HG02763 (cell line): ENCODE measurements around the gene AGPAT3.

Experiments
- ATAC-seq: cut with Tn5 transposase; IDR thresholded peaks from one replicate; pipeline ENCODE4 v1.9.1; 2021; ENCODE audit warnings: mild to moderate bottlenecking, moderate library complexity; ENCODE audit not compliant: unreplicated experiment

AGPAT3 gene

DNA sequence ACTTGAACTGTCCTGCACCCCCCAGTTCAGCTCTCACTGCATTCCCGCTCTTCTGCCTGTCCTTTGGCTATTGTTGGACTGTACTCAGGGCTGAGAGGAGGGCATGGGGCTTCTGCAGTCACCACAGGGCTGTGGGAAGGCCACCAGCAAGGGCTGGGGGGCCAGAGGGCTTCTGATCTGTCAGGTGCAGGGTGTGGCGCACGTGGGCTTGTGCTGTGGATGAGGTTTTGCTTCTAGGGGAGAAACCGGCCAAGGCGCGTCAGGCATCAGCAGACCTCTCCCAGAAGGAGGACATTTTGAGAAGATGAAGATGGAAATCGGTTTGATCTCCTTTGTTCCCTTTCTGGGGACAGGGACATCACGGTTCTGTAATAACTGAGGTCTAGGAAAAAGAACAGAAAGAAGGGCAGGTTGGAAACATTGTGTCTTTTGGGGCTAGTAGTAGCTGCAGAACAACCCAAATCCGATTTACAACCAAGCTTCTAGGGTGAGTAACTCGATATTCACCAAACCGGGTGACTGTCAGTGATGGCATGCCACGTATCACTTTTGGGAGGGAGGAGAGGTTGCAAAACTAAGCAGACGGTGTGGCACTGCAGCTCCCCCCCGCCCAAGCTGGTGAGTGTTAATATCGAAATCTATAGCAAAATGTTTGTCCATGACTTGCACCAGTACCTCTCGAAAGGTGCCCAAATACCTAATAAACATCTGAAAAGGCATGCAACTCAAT lies 40.9 kb downstream of the AGPAT3 start:
- no peak for ATAC-seq

DNA sequence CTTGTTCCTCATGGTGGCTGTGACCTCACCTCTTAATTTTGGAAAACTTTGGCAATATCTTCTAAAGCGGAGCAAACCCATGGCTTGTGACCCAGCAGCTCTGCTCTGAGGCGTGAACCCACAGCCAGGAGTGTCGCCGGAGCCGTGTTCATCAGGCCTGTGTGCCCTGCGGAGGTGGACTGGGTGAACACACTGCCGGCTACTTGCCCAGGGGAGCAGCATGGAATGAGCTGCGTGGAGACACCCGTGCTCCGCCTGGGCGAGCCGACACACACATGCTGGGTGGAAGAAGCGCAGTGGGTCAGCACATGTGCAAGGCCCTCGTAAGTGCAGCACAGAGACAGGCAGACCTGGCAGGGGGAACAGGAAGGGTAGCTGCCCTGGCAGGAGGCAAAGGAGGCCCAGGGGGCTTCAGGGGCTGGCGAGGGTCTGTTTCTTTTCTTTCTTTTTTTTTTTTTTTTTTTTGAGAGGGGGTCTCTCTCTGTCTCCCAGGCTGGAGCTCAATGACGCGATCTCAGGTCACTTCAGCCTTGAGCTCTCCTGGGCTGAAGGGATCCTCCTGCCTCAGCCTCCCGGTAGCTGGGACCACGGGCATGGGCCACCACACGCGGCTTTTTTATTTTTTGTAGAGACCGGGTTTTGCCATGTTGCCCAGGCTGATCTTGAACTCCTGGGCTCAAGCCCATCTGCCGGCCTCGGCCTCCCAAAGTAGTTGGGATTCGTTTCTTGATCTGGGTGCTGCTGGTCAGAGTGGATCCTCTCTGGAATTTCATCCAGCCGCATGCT lies 41.8 kb downstream of the AGPAT3 start:
- ATAC-seq: no peak

DNA sequence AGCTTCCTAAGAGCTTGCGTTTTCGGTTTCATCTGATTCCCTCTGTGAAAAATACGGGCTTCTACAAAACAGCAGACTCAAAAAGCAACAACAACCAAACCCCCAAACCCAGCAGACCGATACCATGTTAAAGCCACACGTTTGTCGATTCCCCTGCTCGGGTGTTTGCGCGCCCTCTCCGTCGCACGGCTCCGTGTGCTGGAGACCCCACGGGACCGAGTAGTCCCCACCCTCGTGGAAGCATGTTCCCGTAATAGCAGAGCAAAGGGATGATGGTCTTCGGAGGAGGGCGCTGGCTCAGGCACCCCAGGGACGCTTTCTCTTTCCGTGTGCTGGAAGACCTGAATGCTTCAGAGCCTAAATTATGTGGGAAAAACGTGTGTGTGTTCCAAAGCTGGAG lies 42.7 kb downstream of the AGPAT3 start:
- no peak for ATAC-seq

DNA sequence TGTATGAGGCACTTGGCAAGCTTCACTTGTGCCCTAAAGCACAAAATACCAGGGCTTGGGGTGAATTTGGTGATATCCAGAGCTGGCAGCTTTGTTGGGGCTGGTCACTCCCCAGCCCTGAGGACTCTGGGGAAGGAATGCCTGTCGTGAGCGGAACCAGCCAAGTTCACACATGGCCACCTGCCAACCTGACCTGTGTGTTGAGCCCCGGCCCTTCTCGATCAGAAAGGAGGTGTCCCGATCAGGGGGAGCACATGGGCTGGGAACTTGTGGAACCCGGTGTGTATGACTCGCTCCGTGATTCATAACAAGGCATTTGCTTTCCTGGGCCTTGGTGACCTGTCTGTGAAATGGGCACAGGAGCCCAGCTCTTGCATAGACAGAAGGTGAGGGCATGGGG lies 43.1 kb downstream of the AGPAT3 start:
- ATAC-seq: no peak

DNA sequence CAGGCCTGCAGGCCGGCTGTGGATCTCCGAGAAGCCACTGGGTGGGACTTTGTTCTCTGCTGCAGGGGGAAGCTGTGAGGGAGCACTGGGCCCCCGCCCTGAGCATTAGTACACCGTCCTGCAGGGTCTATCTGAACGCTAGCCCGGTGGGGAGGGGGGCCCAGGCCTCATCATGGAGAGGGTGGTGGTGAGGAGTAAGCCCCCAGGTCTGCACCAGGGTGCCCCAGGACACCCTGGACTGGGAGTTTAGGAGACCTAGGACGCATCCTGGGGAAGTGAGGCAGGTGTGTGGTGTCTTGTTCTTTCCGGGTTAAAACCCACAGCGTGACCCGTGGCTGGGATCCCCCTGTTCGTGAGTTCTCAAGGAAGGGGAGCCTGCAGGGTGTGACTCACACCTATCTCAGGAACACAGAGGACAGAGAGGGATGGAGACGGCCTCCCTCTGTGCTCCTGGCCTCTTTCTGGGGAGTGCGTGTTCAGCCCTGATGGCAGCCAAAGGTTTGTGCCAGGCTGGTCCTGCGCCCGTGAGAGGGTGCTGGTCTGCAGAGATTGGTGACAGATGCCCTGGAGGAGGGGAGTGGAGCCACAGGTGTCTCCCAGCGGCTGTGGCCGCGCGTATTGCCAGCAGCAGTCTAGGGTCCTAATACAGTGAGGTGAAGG lies 44.8 kb downstream of the AGPAT3 start:
- ATAC-seq: no peak

DNA sequence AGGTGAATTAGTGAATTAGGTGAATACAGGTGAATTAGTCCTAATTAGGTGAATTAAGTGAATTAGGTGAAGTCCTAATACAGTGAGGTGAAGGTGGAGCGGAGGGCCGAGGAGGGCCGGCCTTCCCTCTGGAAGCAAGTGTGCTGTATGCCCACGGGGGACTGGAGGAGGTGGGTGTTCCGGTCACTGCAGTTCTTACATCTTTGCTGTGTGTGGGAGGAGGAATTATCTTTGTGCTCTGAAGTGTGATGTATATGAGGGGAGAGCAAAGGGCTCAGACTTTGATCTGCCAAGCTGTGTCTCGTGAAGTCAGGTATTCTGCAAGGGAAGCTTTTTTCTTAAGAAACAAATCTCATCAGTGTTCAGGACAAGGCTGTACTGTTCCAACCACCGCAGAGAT lies 45.4 kb downstream of the AGPAT3 start:
- no peak for ATAC-seq

DNA sequence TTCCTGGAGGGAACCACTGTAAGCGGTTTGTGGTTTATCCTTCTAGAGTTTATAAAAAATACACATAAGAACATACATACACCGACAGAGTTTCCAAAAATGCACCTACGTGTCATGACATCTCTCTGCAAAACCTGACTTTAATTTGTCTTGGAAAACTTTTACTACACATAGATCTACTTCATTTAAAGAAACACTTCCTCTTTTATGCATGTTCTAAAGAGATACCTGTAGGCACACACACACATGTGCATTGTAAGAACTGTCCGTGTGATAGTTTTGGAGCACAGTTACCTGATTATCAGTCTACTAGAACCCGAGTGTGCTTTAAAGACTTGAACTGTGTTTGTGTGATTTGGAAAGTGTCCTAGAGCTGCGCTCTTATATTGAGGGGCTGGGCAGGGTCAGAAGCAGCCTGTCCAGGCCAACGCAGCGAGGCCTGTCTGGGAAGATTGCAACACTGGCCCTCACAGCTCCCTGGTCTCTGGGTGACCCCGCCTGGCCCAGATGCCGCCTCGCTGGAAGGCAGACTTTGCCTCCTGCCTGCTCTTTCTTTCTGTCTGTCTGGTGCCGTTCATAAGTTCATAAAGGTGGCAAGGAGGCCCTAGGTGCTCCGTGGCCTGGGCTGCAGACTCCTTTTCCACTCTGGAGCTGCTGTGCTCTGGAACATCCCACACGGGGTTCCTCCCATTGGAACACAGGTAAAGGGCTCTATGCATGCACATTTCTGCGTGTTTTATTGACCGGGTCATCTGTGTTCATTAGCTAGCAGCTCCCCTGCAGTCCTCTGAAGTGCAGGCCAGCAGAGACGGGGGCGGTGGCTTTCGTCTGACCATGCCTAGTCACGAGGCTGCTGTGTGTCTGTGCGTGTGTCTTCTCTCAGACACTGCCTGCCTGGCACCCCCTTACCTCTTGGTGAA lies 46.3 kb downstream of the AGPAT3 start:
- ATAC-seq: no peak

DNA sequence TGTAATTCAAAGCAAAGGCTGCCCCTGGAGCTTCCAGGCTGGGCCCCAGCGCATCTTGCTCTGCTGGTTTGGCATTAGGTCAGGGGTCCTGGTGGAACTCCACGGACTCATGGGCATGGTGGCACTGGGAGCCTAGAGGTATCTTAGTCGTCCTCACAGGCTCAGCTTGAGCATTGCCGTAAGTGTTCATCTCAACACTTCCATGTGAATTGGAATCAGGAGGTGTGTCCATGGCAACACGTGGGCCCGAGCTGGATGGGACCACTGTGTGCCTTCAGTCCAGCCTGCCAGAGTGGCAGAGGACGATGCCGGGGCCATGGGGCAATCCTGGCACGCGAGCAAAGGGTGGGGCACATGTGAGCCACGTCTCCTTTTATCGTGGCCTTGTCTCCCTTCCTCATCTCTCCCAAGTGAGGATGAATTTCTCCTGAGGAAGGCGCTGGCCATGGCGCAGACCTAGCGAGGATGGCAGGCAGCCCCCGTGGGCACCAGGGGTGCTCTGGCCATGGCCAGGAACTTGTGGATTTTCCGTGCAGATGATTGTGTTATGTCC lies 47.0 kb downstream of the AGPAT3 start:
- no peak for ATAC-seq

DNA sequence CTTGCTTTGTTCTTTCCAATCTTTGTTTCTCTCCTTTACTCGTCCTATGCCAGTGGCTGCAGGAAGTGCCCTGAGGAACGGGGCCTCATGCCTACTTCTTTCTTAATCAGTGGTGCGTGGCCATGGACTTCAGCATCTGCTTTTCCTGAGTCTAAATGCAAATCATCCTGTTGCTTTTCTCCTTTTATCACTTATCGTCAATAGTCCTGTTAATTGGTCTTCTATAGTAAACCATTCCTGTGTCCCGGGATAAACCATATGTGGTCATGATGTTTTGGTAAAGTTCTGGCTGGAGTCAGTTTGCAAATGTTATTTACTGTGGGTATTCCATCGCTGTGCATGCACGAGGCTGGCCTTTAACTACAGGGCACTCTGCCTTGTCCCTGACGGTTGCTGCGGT lies 47.5 kb downstream of the AGPAT3 start:
- no peak for ATAC-seq

DNA sequence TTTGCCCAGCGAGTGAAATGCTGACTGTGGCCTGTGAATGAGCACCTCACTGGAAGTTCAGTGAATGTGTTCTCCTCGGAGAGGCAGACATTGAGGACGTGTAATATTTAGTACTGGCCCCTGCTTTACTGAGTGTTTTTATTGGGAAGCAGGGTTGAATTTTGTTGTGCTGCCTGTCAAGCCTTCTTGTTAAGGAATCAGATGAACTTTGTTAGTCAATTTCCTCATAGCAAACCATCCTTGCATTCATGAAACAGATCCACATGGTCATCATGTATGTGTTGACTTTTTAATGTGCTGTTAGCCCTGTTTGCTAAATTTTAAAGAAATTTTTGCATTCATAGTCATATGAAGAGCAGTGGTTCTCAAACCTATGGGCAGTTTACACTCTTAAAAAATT lies 47.9 kb downstream of the AGPAT3 start:
- ATAC-seq: no peak

DNA sequence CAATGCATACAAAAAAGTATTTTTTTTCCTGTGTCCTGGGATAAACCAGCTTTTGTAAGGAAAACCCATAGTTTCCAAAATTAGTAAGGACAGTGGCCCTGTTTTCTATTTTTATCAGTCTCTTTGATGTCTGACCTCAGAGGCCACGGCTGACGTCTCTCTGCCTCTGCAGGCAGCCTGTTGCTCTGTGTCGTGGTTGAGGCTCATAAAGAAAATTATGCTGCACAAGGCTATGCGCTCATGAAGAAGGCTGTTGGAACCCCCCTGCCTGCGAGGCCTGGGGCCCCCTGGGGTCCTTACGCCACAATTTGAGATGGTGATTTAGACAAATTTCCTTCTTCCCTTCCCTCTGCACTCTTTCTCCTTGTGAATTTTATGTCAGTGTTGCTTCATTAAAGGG lies 48.9 kb downstream of the AGPAT3 start:
- ATAC-seq: no peak

DNA sequence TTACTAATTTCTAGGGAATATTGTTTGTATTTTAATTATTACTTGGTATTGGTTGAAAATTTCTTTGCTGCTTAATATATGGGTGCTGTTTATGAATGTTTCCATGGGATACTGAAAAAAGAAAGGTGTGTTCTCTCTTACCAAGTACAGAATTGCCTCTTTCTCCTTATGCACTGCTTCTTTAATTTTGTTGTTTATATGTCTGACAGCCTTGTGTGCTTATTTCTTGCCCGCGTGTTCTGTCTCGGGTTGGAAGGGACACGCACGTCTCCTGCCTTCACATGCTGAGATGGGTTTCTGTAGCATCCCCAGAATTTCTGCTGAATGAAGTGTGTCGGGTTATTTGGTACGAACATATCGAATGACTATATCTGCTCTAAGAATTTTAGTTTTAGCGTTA lies 51.1 kb downstream of the AGPAT3 start:
- ATAC-seq: no peak

DNA sequence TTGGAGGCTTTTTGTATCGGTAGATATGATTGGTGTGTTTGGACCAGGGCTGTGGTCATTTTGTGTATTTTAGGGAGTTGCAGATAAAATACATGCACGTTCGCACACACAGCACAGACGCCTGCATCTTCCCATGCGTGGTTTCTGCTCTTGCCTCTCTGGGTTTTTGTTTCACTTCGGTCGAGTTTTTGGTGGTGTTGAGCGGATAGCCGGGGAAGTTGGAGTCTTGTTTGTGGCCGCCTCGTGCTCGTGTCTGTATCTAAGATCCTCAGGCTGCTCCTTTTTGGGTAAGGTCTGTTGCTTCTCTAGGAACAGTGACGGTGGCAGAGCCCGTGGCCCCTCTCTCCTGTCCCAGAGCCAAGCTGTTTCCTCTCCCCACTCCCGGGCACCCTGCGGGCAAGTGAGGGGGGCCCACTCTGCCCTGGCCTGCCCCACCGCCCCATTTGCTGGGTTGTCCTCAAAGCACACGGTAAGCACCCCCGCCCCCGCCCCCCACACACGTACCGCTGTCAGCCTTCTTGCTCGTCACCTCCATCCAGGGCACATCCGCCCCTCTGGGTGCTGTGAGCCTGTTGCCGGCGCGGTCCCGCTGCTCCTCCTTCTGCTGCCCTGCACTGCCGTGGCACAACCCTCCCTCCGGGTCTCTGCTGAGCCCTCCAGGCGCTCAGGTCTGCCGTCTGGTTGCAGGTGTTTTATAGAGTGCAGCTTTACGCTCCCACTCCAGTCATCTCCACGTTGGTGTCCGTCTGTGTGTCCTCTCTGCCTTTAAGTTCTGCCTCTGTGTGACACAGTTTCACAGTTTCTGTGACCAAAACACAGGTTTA lies 51.9 kb downstream of the AGPAT3 start:
- ATAC-seq: no peak

DNA sequence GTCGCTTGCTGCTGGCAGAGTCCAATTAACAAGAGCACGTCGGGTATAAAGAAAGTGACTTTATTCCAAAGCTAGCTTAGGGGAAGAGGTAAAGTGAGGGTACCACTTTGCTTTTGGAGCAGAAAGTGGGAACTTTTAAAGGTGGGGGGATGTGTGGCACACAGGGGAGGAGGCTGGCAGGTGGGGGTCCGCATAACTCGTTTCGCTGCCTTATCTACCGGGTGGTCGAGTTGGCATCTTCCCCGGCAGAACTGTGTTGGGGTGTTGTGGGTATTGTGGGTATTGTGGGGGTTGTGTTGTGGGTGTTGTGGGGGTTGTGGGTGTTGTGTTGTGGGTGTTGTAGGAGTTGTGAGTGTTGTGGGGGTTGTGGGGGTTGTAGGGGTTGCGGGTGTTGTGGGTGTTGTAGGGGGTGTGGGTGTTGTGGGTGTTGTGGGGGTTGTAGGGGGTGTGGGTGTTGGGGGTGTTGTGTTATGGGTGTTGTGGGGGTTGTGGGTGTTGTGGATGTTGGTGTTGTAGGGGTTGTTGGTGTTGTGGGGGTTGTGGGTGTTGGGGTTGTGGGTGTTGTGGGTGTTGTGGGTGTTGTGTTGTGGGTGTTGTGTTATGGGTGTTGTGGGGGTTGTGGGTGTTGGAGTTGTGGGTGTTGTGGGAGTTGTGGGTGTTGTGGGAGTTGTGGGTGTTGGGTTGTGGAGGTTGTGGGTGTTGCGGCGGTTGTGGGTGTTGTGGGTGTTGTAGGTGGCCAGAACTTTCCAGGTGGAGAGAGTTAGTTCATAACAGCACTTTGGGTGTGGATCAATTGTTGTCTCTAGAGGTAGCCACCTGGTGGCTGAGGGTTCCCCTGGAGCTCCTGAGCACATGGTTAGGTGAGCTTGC lies 52.7 kb downstream of the AGPAT3 start:
- ATAC-seq: no peak

DNA sequence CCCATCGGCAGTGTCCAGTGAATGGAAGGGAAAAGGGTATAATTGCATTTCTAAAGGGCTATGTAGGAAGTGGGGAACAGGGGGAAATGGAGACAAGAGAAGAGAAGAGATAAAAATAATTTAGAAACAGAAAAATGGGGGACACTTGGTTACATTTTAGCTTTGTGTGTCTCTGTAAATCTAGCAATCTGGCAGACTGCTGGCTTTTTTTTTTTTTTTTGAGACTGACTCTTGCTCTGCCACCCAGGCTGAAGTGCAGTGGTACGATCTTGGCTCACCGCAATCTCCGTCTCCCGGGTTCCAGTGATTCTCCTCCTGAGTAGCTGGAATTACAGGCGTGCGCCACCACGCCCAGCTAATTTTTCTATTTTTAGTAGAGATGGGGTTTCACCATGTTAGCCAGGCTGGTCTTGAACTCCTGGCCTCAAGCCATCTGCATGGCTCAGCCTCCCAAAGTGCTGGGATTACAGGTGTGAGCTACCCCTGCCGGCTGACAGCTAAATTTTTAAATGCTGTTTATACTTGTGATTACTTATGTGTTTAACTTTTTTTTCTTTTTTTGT lies 53.4 kb downstream of the AGPAT3 start:
- ATAC-seq: no peak

DNA sequence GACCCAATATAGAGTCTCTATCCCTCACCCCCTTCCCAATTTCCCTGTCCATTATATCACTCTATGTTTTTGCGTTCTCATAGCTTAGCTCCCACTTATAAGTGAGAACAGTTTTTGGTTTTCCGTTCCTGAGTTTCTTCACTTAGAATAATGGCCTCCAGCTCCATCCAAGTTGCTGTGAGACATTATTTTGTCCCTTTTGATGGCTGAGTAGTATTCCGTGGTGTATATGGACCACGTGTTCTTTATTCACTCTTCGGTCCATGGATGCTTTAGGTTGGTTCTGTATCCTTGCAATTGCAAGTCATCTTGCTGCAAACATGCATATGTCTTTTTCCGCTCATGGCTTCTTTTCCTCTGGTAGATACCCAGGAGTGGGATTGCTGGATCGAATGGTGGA lies 54.3 kb downstream of the AGPAT3 start:
- ATAC-seq: no peak

DNA sequence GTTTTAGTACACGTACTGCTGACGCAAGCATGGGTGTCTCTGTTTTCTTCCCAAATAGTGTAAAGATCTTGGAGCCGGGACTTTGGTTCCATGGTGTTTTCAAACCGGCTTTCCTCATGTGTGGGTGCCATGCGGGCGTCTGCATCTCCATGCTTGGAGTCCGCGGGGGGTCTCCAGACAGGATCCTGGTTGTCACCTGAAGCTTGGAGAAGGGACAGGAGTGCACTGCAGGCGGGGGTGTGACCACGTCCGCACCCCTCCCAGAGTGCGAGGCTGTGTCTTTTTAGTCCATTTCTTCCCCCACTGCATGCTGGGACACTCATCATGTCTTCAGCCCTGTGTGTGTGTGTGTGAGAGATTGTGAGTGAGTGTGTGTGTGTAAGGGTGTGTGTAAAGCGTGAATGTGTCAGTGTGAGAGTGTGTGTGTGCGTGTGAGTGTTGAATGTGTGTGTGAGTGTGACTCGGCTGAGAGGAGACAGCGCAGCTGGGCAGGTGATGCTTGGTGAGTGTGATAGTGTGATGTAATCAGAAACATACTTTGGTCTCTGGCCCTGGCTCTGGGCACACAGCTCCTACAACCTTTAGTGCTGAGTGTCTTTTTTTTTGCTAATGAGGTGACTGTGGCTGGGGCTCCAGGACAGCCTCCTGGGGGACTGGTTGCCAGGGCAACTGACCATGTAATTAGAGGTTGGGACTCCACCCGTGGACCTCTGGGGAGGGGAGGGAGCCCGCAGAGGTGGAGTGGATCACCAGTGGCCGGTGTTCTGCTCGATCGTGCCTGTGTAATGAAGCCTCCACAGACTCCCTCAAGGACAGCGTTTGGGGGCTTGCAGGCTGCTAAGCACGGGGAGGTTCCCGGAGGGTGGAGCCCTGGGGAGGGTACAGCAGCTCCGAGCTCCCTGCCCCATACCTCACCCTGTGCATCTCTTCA lies 55.1 kb downstream of the AGPAT3 start:
- ATAC-seq: no peak
